Activated CD8-positive, alpha-beta T cell treated with anti-CD3 and anti-CD28 coated beads for 36 hours (primary cell): Measurements from ENCODE around the gene AGFG1. TPM values are rescaled to one million over a fixed set of nuclear protein-coding genes. Genes with fewer than 3 reads are reported as not detected.

Source experiments
- ATAC-seq: fragments of 200-7000 bp; cut with Tn5 transposase; one replicate; pipeline ENCODE4 v1.10.0; 2021; ENCODE audit warnings: mild to moderate bottlenecking, moderate library complexity
- CTCF ChIA-PET: fragments of 350-600 bp; sonication (Branson Sonifier 250); formaldehyde crosslinking; loops from one replicate; lab custom pipeline; 2021; ENCODE audit warnings: antibody characterized with exemption; lab: Charles Lee
- POLR2A ChIA-PET: fragments of 350-600 bp; sonication (Branson Sonifier 250); formaldehyde crosslinking; loops from one replicate; lab custom pipeline; 2021; ENCODE audit warnings: antibody characterized with exemption; lab: Charles Lee
- DNase-seq: peaks from one replicate; pipeline ENCODE4 v3.0.0-alpha.2; 2020
- H3K27ac Mint-ChIP-seq: one replicate; pipeline ENCODE4 v1.8.0; 2021; ENCODE audit warnings: mild to moderate bottlenecking, mixed read lengths
- H3K27me3 Mint-ChIP-seq: one replicate; pipeline ENCODE4 v1.8.0; 2021; ENCODE audit warnings: mixed read lengths
- H3K36me3 Mint-ChIP-seq: one replicate; pipeline ENCODE4 v1.8.0; 2021; ENCODE audit warnings: low read depth, mixed read lengths
- H3K4me1 Mint-ChIP-seq: one replicate; pipeline ENCODE4 v1.8.0; 2021; ENCODE audit warnings: low read depth, mixed read lengths
- H3K4me3 Mint-ChIP-seq: one replicate; pipeline ENCODE4 v1.8.0; 2021; ENCODE audit warnings: mild to moderate bottlenecking, moderate library complexity, mixed read lengths
- H3K9me3 Mint-ChIP-seq: one replicate; pipeline ENCODE4 v1.8.0; 2021; ENCODE audit warnings: mixed read lengths
- intact Hi-C: fragments of 100-400 bp; cut with micrococcal nuclease; formaldehyde crosslinking; loops from one replicate; pipeline ENCODE4 v1.10.0; 2022
- total RNA-seq, 2 experiments: library from RNA; stranded (reverse); gene quantifications; one replicate each; pipeline ENCODE4 v1.2.3, GENCODE V29; 2021
- TF ChIP-seq, protein P1 (sequence below): fragments of 200-600 bp; IDR thresholded peaks from one replicate; pipeline ENCODE4 v1.8.0; 2022; ENCODE audit warnings: antibody characterized with exemption, mild to moderate bottlenecking

AGFG1 gene
- total RNA-seq, 2 experiments from 2014 or later = 117 to 119 TPM

DNA sequence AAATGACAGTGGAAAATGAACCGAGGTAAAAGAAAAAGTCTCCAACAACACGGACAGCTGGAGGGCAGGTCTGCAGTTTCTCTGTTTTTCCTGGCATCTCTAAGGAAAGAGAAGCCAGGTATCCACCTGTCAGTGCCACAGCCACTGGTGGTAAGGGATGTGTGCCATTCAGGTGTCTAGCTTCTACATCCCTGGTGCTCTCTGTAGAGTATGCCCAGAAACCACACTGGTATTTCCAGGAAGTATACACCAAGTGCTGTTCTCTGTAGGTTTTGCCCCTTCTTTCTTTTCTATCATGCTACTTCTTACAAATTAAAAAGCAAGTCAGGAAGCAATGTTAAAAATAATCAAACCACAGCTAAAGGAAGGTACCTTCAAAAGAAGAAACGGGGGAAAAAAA lies 7.6 kb upstream of the AGFG1 start:
- DNase-seq = peak; percentile 34
- POLR2A ChIA-PET = interaction anchor here (0.7 to 3.6 kb wide), 7 partner anchors 9 to 54 kb away, joined by 3 to 15 read pairs (median 4); no protein-coding TSS in a partner anchor
- Mint-ChIP-seq H3K36me3 (peaks cover 3% of the 10 kb centered on the region), H3K9me3 (no peaks in the 10 kb centered on the region), H3K27me3 (no peaks in the 10 kb centered on the region), H3K4me3 (peak overlapping the region; percentile 57), H3K4me1 (peaks cover 82% of the 10 kb centered on the region), H3K27ac (peak overlapping the region; percentile 98)
- TF ChIP-seq, protein P1, sequence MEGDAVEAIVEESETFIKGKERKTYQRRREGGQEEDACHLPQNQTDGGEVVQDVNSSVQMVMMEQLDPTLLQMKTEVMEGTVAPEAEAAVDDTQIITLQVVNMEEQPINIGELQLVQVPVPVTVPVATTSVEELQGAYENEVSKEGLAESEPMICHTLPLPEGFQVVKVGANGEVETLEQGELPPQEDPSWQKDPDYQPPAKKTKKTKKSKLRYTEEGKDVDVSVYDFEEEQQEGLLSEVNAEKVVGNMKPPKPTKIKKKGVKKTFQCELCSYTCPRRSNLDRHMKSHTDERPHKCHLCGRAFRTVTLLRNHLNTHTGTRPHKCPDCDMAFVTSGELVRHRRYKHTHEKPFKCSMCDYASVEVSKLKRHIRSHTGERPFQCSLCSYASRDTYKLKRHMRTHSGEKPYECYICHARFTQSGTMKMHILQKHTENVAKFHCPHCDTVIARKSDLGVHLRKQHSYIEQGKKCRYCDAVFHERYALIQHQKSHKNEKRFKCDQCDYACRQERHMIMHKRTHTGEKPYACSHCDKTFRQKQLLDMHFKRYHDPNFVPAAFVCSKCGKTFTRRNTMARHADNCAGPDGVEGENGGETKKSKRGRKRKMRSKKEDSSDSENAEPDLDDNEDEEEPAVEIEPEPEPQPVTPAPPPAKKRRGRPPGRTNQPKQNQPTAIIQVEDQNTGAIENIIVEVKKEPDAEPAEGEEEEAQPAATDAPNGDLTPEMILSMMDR = no peak
- peak; percentile 19 for ATAC-seq
- CTCF ChIA-PET = interaction anchor here (0.8 to 2.4 kb wide), 7 partner anchors 16 to 302 kb away, joined by 3 to 10 read pairs (median 5); no protein-coding TSS in a partner anchor
- intact Hi-C loops = loop anchor here (1.0 to 5.0 kb wide), 2 partner anchors 53 to 137 kb away; partner anchors contain the start of gene MFF

DNA sequence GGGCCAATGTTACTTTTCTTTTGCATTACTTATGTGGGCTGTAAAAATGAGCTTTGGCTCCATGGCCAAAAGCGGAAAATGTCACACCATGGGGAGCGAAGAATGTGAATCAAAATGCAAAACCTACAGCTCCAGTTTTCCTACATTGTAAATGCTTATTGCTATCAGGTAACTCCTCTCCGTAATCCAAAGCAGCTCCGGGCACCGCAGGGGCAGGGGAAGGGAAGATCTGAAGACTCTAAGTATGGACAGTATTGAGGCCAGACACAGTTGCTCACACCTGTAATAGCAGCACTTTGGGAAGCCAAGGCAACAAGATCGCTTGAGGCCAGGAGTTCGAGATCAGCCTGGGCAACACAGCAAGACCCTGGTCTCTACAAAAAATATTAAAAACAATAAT lies 7.1 kb upstream of the AGFG1 start:
- TF ChIP-seq, protein P1 = no peak
- ChIA-PET POLR2A (interaction anchor here (0.7 to 3.6 kb wide), 7 partner anchors 8 to 54 kb away, joined by 3 to 15 read pairs (median 4); no protein-coding TSS in a partner anchor), CTCF (interaction anchor here (0.6 to 2.4 kb wide), 10 partner anchors 8 to 301 kb away, joined by 3 to 10 read pairs (median 4); no protein-coding TSS in a partner anchor)
- Mint-ChIP-seq H3K27me3 (no peaks in the 10 kb centered on the region), H3K9me3 (no peaks in the 10 kb centered on the region), H3K4me3 (peak overlapping the region; percentile 57), H3K27ac (peak overlapping the region; percentile 98), H3K4me1 (peaks cover 78% of the 10 kb centered on the region), H3K36me3 (peaks cover 3% of the 10 kb centered on the region)
- no peak for ATAC-seq
- peak; percentile 33 for DNase-seq
- intact Hi-C loops = loop anchor here (1.0 to 5.0 kb wide), 2 partner anchors 54 to 138 kb away; partner anchors contain the start of gene MFF

DNA sequence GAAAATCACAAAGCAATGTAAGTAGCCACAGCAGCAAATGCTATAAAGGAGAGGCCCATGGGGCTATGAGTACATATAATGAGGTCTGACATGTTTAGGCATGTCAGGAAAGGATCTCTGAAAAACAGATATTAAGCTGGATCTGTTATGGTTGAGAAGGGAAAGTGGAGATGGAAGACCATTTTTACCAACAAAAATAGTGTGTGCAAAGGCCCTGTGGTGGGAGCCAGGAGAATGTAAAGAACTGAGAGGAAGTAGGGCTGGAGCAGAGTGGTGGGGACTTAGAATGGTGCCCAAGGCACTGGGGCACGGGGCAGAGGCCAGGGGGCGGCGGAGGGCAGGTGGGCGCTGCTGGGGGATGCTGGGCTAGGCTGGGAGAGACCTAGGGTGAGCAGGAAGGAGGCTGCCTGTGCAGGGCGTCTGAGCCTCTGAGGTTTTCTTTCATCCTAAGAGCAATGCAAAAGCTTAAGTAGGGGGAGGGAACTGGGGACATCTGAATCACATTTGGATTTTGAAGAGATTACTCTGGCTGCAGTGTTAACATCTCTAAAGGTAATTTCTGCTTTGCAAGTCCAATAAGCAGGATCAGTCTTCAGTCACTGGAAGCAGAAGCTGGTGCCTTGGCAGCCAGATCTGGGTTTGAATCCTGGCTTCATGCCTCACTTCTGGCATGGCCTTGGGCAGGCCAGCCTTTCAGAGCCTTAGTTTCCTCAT lies 4.9 kb upstream of the AGFG1 start:
- Mint-ChIP-seq H3K36me3 (peaks cover 3% of the 10 kb centered on the region), H3K9me3 (no peaks in the 10 kb centered on the region), H3K27me3 (no peaks in the 10 kb centered on the region), H3K4me3 (no peak overlapping the region), H3K27ac (peak overlapping the region; percentile 71), H3K4me1 (peaks cover 69% of the 10 kb centered on the region)
- intact Hi-C loops = no loop called here
- POLR2A ChIA-PET = interaction anchor here (0.8 to 3.6 kb wide), 4 partner anchors 10 to 61 kb away, joined by 3 to 15 read pairs (median 4); no protein-coding TSS in a partner anchor
- DNase-seq (no peak), ATAC-seq (no peak)
- CTCF ChIA-PET = interaction anchor here (1.0 to 2.3 kb wide), 3 partner anchors 13 to 56 kb away, joined by 3 to 9 read pairs (median 8); no protein-coding TSS in a partner anchor
- TF ChIP-seq, protein P1 = no peak

DNA sequence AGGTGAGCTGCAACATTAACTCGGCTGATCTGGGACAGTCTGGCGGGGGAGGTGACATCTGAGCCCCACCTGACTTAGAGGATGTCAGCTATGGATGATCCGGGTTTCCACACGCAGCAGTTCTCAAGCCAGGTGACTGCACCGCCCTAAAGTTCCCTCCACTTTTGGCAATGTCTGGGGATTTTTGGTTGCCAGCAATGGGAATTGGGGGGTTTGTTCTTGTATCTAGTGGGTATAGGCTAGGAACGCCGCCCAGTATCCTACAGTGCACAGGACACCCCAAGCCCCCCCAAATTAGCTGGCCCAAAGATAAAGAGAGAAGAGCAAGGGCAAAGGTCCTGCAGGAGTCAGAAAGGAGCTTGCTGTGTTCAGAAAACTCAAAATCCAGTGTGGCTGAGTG lies 544 bp upstream of the AGFG1 start:
- Mint-ChIP-seq H3K27me3 (no peaks in the 10 kb centered on the region), H3K27ac (peak overlapping the region; percentile 54), H3K36me3 (peaks cover 3% of the 10 kb centered on the region), H3K4me1 (peaks cover 56% of the 10 kb centered on the region), H3K4me3 (peak overlapping the region; percentile 55), H3K9me3 (no peaks in the 10 kb centered on the region)
- DNase-seq = no peak
- intact Hi-C loops = no loop called here
- no peak for ATAC-seq
- CTCF ChIA-PET = interaction anchor here (0.7 to 1.6 kb wide), 17 partner anchors 8 to 295 kb away, joined by 3 to 12 read pairs (median 3); no protein-coding TSS in a partner anchor
- TF ChIP-seq, protein P1 = no peak
- POLR2A ChIA-PET = interaction anchor here (0.9 to 1.3 kb wide), 3 partner anchors 9 to 123 kb away, joined by 3 to 4 read pairs (median 4); no protein-coding TSS in a partner anchor
